ES-I3 (cell line): ENCODE measurements around the gene ENOX2.
"Not testable (repeated sequence)": the region's sequence is repeated elsewhere in the genome, so short reads cannot be mapped to it uniquely, and the experiment has no call there.

Source experiments
- H3K36me3 ChIP-seq: 2 replicates; pipeline ENCODE4 v1.6.1; 2013; ENCODE audit warnings: mild to moderate bottlenecking, low read length, control low read depth, moderate library complexity; ENCODE audit not compliant: insufficient read depth
- H3K4me1 ChIP-seq: 2 replicates; pipeline ENCODE4 v1.6.1; 2013; ENCODE audit warnings: mild to moderate bottlenecking, control low read depth, low read length; ENCODE audit not compliant: insufficient read depth
- H3K9ac ChIP-seq: 2 replicates; pipeline ENCODE4 v1.6.1; 2013; ENCODE audit warnings: low read depth, mild to moderate bottlenecking, low read length, moderate library complexity
- H3K9me3 ChIP-seq: 2 replicates; pipeline ENCODE4 v1.6.1; 2013; ENCODE audit warnings: mild to moderate bottlenecking, low read length, moderate library complexity; ENCODE audit not compliant: control insufficient read depth, insufficient read depth

ENOX2 gene

GRCh38 chrX:130738638-130739195 is 164.3 kb downstream of the ENOX2 start:
- Histone ChIP-seq H3K4me1 (peaks cover 15% of the 10 kb centered on the region; the same call in 1 of the 2 replicates), H3K36me3 (no peaks in the 10 kb centered on the region), H3K9me3 (no peaks in the 10 kb centered on the region), H3K9ac (no peak overlapping the region)

- Histone ChIP-seq H3K9me3 (no peaks in the 10 kb centered on the region; the same call in 1 of the 2 replicates), H3K9ac (no peak overlapping the region), H3K36me3 (no peaks in the 10 kb centered on the region), H3K4me1 (peaks cover 15% of the 10 kb centered on the region; the same call in 1 of the 2 replicates)
These were observed 168.3 kb downstream of the ENOX2 start for GRCh38 chrX:130734713-130735112.

- no peaks in the 10 kb centered on the region for H3K4me1 ChIP-seq
- no peak overlapping the region for H3K9ac ChIP-seq
- H3K9me3 ChIP-seq = peaks cover 6% of the 10 kb centered on the region; the same call in 1 of the 2 replicates
- no peaks in the 10 kb centered on the region; the same call in 1 of the 2 replicates for H3K36me3 ChIP-seq
These were observed 174.8 kb downstream of the ENOX2 start for GRCh38 chrX:130728208-130728607.

- H3K9ac ChIP-seq = no peak overlapping the region
- H3K36me3 ChIP-seq = no peaks in the 10 kb centered on the region; the same call in 1 of the 2 replicates
- H3K4me1 ChIP-seq = no peaks in the 10 kb centered on the region
- peaks cover 6% of the 10 kb centered on the region; the same call in 1 of the 2 replicates for H3K9me3 ChIP-seq
These were observed 176.3 kb downstream of the ENOX2 start for GRCh38 chrX:130726661-130727060.

GRCh38 chrX:130725519-130725918 is 177.5 kb downstream of the ENOX2 start:
- Histone ChIP-seq H3K36me3 (no peaks in the 10 kb centered on the region; the same call in 1 of the 2 replicates), H3K9ac (no peak overlapping the region), H3K4me1 (no peaks in the 10 kb centered on the region), H3K9me3 (peaks cover 6% of the 10 kb centered on the region; the same call in 1 of the 2 replicates)

- no peaks in the 10 kb centered on the region for H3K9me3 ChIP-seq
- H3K4me1 ChIP-seq = peaks cover 15% of the 10 kb centered on the region; the same call in 1 of the 2 replicates
- H3K9ac ChIP-seq = no peak overlapping the region
- no peaks in the 10 kb centered on the region for H3K36me3 ChIP-seq
These were observed 183.6 kb downstream of the ENOX2 start for GRCh38 chrX:130719413-130719812.

GRCh38 chrX:130718137-130718536 is 184.9 kb downstream of the ENOX2 start:
- Histone ChIP-seq H3K9me3 (no peaks in the 10 kb centered on the region), H3K4me1 (peaks cover 22% of the 10 kb centered on the region), H3K36me3 (no peaks in the 10 kb centered on the region), H3K9ac (no peak overlapping the region)

GRCh38 chrX:130716781-130717413 is 186.1 kb downstream of the ENOX2 start:
- Histone ChIP-seq H3K4me1 (peaks cover 23% of the 10 kb centered on the region), H3K9ac (no peak overlapping the region), H3K36me3 (no peaks in the 10 kb centered on the region), H3K9me3 (no peaks in the 10 kb centered on the region)

- H3K9me3 ChIP-seq = no peaks in the 10 kb centered on the region
- H3K4me1 ChIP-seq = peaks cover 23% of the 10 kb centered on the region
- no peak overlapping the region for H3K9ac ChIP-seq
- no peaks in the 10 kb centered on the region for H3K36me3 ChIP-seq
These were observed 186.7 kb downstream of the ENOX2 start for GRCh38 chrX:130716346-130716745.

GRCh38 chrX:130715299-130715698 is 187.7 kb downstream of the ENOX2 start:
- peaks cover 23% of the 10 kb centered on the region for H3K4me1 ChIP-seq

GRCh38 chrX:130714665-130715064 is 188.3 kb downstream of the ENOX2 start:
- no peaks in the 10 kb centered on the region for H3K9me3 ChIP-seq
- peaks cover 23% of the 10 kb centered on the region for H3K4me1 ChIP-seq
- no peaks in the 10 kb centered on the region for H3K36me3 ChIP-seq
- H3K9ac ChIP-seq = no peak overlapping the region

More at GRCh38 chrX:130715299-130715698, 187.7 kb downstream of the ENOX2 start:
- no peaks in the 10 kb centered on the region for H3K9me3 ChIP-seq
- H3K9ac ChIP-seq = no peak overlapping the region
- H3K36me3 ChIP-seq = no peaks in the 10 kb centered on the region

- no peaks in the 10 kb centered on the region for H3K9me3 ChIP-seq
- no peaks in the 10 kb centered on the region for H3K36me3 ChIP-seq
- peaks cover 21% of the 10 kb centered on the region for H3K4me1 ChIP-seq
- no peak overlapping the region for H3K9ac ChIP-seq
These were observed 188.9 kb downstream of the ENOX2 start for GRCh38 chrX:130714135-130714534.

GRCh38 chrX:130709178-130709577 is 193.8 kb downstream of the ENOX2 start:
- not testable (repeated sequence) for H3K4me1 ChIP-seq

GRCh38 chrX:130705591-130705990 is 197.4 kb downstream of the ENOX2 start:
- Histone ChIP-seq H3K9me3 (no peaks in the 10 kb centered on the region), H3K36me3 (no peaks in the 10 kb centered on the region), H3K9ac (no peak overlapping the region), H3K4me1 (no peaks in the 10 kb centered on the region)

More at GRCh38 chrX:130709178-130709577, 193.8 kb downstream of the ENOX2 start:
- H3K36me3 ChIP-seq, H3K9me3 ChIP-seq, H3K9ac ChIP-seq: not testable (repeated sequence)
